Astrocyte of the hippocampus (primary cell): ENCODE results near the gene DMXL1.

Source experiments
- DNase-seq: peaks from one replicate; pipeline ENCODE4 v3.0.0; 2011; ENCODE audit warnings: low read depth, low spot score

DMXL1 gene

DNA sequence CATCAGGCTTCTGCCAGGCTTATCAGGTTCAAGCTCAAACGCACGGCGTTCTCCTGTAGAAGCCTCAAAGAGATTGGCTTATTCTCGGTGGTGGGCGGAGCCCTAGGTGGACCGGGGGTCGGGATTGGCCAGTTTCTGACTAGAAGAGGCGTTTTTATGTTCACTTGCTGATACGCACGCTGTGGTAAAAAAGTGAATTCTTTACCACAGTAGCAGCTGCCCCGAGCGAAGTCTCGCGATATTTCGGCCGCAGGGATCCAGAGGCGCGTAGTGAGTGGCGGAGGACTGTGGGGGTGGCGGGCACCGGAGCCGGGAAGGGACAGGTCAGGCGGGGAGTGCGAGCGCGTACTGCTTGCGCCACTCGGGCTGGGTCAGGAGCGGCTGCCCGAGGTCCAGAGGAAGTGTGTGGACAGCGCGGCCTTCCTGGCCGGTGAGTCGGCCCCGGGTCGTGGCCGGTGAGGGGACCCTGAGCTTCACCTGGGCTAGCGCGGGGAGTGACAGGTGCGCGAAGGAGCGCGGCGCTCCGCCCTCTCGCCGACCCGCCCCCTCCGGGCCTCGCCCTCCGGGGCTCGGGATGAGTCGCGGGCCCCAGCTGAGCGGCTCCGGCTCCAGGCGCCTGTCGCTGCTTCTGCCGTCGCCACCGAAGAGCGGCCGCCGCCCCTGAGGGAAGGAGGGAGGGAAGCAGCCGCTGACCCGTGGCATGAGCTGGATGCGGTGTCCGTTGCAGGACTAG lies at the start of gene DMXL1:
TSS of gene DMXL1 (plus strand) at position 260 of the 733 bp plus-strand sequence. CDS start 483 bp downstream, outside the sequence.
- peak; percentile 99 for DNase-seq

DNA sequence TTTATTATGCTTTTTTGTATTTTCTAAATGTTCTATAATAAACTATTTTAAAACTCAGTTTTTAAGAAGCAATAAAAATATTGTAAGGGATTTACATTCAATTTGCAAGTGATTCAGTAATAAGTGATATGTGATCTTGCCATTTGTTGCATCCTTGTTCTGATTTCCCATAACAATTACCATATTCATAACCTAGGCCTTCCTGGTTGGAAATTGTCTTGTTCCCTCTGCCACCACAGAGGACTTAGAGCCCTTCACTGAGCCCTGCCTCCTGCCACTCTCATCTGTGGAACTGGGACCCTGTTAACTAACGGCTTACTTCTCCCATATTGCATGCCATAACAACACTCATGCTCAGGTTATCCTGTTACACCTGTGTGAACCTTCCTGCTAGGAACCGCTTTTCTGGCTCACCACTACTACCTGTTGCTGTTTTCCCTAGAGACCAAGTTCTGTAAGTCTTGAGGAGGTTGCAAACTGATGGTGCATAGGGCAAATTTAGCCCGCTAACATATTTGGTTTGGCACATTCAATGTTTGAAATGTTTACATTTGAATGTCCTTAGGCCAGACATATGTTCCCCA lies 49.6 kb upstream of the DMXL1 start:
- DNase-seq, result no peak

- peak; percentile 54 for DNase-seq
These were observed 48.7 kb upstream of the DMXL1 start for GRCh38 chr5:119022017-119022745.

DNA sequence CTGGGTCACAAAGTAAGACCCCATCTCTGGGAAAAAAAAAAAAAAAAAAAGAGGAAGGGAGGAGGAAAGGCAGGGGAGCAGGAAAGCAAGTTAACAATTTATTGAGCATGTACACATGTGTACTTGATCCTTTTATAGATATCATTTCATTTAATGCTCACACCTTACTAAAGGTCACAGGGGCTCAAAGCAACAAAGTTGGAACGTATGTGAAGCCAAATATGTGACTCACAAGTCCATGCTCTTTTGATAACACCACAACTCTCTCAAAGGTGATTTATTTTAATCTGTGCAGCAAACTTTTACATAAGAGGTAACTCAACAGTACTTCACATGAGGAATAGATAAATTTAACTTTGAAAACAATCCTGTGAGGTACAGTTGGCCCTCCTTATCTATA lies 48.1 kb upstream of the DMXL1 start:
- no peak for DNase-seq

DNA sequence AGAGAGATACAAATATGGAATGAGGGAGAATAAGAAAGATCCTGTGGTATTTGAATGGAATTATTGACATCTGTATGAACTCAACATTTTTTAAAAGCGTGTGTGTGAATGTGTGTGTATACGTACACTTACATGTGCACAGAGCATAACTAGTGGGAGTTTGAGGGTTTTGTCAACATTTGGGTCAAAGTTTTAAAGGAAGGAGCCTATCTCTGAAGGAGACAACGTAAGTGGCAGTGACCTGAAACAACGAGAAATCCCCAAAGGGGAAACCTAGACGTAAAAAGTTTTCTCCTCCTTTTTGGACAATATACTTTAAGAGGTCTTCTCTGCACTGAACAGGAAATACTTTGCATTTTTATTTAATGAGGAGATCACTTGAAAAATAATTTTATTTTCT lies 42.3 kb upstream of the DMXL1 start:
- no peak for DNase-seq

GRCh38 chr5:119031011-119031886 lies 39.6 kb upstream of the DMXL1 start:
- no peak for DNase-seq

DNA sequence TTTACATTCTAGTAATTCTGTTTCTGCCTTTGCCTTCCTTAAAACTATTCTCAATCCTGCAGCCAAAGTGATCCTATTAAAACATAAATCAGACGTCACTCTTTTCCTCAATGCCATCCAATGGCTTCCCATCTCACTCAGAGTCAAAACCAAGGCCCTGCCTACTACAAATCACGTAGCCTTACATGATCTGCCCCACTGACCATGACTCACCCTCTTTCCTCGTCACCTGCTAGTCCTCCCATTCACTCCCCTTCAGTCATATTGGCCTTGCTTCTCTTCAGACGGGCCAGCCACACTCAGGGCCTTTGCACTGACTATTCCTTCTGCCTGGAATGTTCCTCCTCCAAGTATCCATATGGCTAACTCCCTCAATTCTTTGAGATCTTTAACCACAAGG lies 39.0 kb upstream of the DMXL1 start:
- no peak for DNase-seq

DNA sequence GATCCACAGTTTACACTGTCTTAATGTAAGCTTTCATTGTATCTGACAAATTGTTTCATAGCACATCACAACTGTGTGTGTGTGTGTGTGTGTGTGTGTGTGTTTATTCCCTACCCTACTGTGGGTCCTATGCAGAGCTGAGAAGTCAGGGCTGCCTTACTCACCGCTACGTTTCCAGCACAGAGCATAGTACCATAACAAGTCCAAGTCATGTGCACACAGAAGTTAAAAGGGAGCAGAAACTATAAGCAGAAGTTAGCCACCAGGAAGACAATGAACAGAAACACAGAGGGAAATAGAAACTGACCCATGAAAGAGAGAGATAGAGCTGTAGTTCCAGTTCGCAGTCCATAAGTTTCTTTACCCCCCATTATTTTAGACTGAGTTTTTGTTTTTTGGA lies 38.2 kb upstream of the DMXL1 start:
- no peak for DNase-seq

- no peak for DNase-seq
These were observed 37.8 kb upstream of the DMXL1 start for GRCh38 chr5:119033135-119033534.

GRCh38 chr5:119036101-119036762 lies 34.7 kb upstream of the DMXL1 start:
- peak; percentile 23 for DNase-seq

- peak; percentile 17 for DNase-seq
These were observed 33.2 kb upstream of the DMXL1 start for GRCh38 chr5:119037496-119038215.

GRCh38 chr5:119048246-119048645 lies 22.6 kb upstream of the DMXL1 start:
- no peak for DNase-seq

GRCh38 chr5:119049824-119050449 lies 20.9 kb upstream of the DMXL1 start:
- peak; percentile 46 for DNase-seq

DNA sequence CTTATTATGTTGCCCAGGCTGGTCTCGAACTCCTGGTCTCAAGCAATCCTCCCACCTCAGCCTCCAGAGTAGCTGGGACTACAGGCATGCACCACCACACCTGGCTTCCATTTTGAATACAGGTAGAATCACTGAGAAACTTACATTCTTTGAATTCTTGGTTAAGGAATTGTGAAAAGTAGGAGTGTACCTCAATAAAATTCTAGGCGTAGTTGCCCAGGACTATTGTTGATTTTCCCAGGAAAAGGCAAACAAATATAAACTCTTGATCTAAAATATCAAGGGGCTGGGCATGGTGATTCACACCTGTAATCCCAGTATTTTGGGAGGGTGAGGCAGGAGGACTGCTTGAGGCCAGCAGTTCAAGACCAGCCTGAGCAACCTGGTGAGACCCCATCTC lies 16.8 kb upstream of the DMXL1 start:
- no peak for DNase-seq

GRCh38 chr5:119055294-119055693 lies 15.6 kb upstream of the DMXL1 start:
- no peak for DNase-seq

- DNase-seq, result no peak
These were observed 11.8 kb upstream of the DMXL1 start for GRCh38 chr5:119058979-119059529.

- no peak for DNase-seq
These were observed 11.1 kb upstream of the DMXL1 start for GRCh38 chr5:119059740-119060255.

GRCh38 chr5:119063579-119064379 lies 7.1 kb upstream of the DMXL1 start:
- no peak for DNase-seq

GRCh38 chr5:119067450-119067849 lies 3.4 kb upstream of the DMXL1 start:
- DNase-seq, result no peak
